Adrenal gland (tissue), 12 donors: ENCODE measurements around the gene TPD52L1. TPM values are rescaled to one million over a fixed set of nuclear protein-coding genes. Genes with fewer than 3 reads are reported as not detected.
A peak's percentile ranks its signal among the peaks of the same experiment; 100 is the strongest.

Source experiments
- DNase-seq, 7 donors: peaks; one replicate each; pipeline ENCODE4 v3.0.0-alpha.2; 2019 to 2020
- H3K27ac ChIP-seq, 5 donors: fragments of 200-600 bp; sonication (generic) in 4 of 5; 1 replicate in 3 of 5; 2 replicates in 2 of 5; pipeline versions ENCODE4 v1.5.1 to v1.8.0; 2016 to 2020; ENCODE audit warnings: mild to moderate bottlenecking in 1 of 5
- H3K27me3 ChIP-seq: fragments of 200-600 bp; 2 replicates; pipeline ENCODE4 v1.8.0; 2021
- H3K36me3 ChIP-seq, 2 donors: fragments of 200-600 bp; replicated peaks in 1 of 2; 1 replicate in 1 of 2; 2 replicates in 1 of 2; pipeline versions ENCODE4 v1.5.1 to v1.8.0; 2018 to 2022
- H3K4me1 ChIP-seq, 2 donors: fragments of 200-600 bp; replicated peaks in 1 of 2; 1 replicate in 1 of 2; 2 replicates in 1 of 2; pipeline versions ENCODE4 v1.5.1 to v1.8.0; 2018 to 2021
- H3K4me3 ChIP-seq, 4 donors: fragments of 200-600 bp; sonication (generic) in 3 of 4; one replicate each; pipeline ENCODE4 v1.5.1; 2016 to 2018
- H3K9me3 ChIP-seq, 3 donors: fragments of 200-600 bp; sonication (generic) in 1 of 3; replicated peaks in 1 of 3; 1 replicate in 2 of 3; 2 replicates in 1 of 3; pipeline versions ENCODE4 v1.5.1 to v1.8.0; 2016 to 2021
- POLR2A ChIP-seq, 2 donors: fragments of 450-650 bp; IDR thresholded peaks; one replicate each; pipeline ENCODE4 v1.6.1; 2017; ENCODE audit warnings: antibody characterized with exemption in 2 of 2, mild to moderate bottlenecking in 2 of 2, moderate library complexity in 1 of 2
- WGBS, 4 donors: extraction: QIAGEN DNeasy Blood & Tissue Kit in 2 of 4; methylation state at CpG; one replicate each; pipeline versions ENCODE4 v1.1.5 to v1.1.7; 2013 to 2017; 5-methylcytosine and 5-hydroxymethylcytosine counted together
- intact Hi-C, 2 donors: fragments of 100-400 bp; cut with DNase I; formaldehyde crosslinking; loops; one replicate each; pipeline versions ENCODE4 v1.14.1 to v1.15.0; 2022 to 2023
- polyA plus RNA-seq, 3 donors: library from polyadenylated mRNA; stranded (reverse); fragments of 200-250 nt in 2 of 3; fragments of 350-450 nt in 1 of 3; fragmentation: Illumina TruSeq in 1 of 3; extraction: RNeasy Lipid Tissue Mini Kit (QIAGEN cat#74804) in 1 of 3; gene quantifications; one replicate each; pipeline ENCODE4 v1.2.3, GENCODE V29; 2013 to 2014
- total RNA-seq, 9 donors: library from RNA; depleted of rRNA in 4 of 9; stranded (reverse); fragments of >200 nt in 4 of 9; fragments of 120-200 nt in 1 of 9; fragmentation: NEBNext Ultra II Directional in 1 of 9; extraction: Animal tissue kit (Norgen Biotek cat#: 25700) in 1 of 9; gene quantifications; one replicate each; pipeline versions ENCODE4 v1.1.0 to v1.2.4, GENCODE V29; 2013 to 2023
- TF ChIP-seq, protein P1 (sequence below), 6 experiments: fragments of 450-650 bp in 4 of 6; fragments of 200-600 bp in 2 of 6; sonication (generic) in 1 of 6; IDR thresholded peaks; 1 replicate in 5 of 6; 2 replicates in 1 of 6; pipeline versions ENCODE4 v1.5.1 to v1.8.0; 2016 to 2021; ENCODE audit warnings: antibody characterized with exemption in 6 of 6, mild to moderate bottlenecking in 2 of 6, moderate library complexity in 1 of 6
- donor health status: healthy with polysubstance abuse.
- donor health status: Bipolar disorder and iron deficiency.
- donor health status: DM: yes; HTN: yes; CAD: no.
- donor health status: DM: no; HTN: no; CAD: no.
- donor health status: DM: no; HTN: no; CAD: no.
- donor health status: DM: yes; HTN: yes; CAD: no.

Gene TPD52L1
- total and polyA plus RNA-seq, 12 donors = 37.0 to 2,041 (median 435) TPM

DNA sequence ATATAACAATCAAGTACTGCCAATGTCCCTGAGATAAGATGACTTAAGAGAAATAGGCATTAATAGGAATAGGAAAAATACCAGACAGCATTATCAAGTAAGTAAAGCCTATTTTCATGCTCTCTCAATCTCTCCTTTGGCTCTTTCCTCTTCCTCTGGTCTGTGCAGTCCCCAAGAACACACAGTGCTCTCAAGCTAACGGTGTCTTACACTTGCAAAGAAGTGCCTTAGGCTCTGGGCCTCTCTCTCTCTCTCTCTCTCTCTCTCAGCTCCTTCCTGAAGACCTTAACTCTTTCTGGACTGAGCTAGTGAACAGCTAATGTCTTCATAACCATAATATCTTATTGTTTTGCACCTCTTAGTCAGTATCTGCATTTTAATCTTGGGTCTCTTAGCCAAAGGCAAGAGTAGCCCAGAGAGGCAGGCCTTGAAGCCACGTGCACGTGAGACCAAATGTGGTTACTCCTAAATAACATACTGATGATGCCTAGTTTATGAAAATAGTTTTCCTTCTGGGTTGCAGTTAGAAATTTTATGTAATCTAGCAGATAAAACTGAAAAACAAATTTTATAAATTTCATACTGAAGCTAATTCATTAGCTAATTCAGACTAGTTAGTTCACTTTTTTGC, 70.8 kb downstream of the TPD52L1 start:
- H3K27me3 ChIP-seq = no peaks in the 10 kb centered on the region
- peaks cover 0 to 5% of the 10 kb centered on the region in 2 donors for H3K36me3 ChIP-seq
- no peaks in the 10 kb centered on the region for H3K9me3 ChIP-seq
- H3K27ac ChIP-seq = peak overlapping the region; percentile 74 to 95 (median 78)
- 28 to 53% (median 34%) methylated on average over 3 of the region's 3 CpGs for WGBS, 4 donors
- TF ChIP-seq, protein P1, sequence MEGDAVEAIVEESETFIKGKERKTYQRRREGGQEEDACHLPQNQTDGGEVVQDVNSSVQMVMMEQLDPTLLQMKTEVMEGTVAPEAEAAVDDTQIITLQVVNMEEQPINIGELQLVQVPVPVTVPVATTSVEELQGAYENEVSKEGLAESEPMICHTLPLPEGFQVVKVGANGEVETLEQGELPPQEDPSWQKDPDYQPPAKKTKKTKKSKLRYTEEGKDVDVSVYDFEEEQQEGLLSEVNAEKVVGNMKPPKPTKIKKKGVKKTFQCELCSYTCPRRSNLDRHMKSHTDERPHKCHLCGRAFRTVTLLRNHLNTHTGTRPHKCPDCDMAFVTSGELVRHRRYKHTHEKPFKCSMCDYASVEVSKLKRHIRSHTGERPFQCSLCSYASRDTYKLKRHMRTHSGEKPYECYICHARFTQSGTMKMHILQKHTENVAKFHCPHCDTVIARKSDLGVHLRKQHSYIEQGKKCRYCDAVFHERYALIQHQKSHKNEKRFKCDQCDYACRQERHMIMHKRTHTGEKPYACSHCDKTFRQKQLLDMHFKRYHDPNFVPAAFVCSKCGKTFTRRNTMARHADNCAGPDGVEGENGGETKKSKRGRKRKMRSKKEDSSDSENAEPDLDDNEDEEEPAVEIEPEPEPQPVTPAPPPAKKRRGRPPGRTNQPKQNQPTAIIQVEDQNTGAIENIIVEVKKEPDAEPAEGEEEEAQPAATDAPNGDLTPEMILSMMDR (IDR thresholded peaks at IDR 0.05) = no peak
- TF ChIP-seq POLR2A (IDR thresholded peaks at IDR 0.05) = peak in 1 of 2 donors; percentile 27
- intact Hi-C loops = no loop called here
- H3K4me1 ChIP-seq = peaks cover 39 to 48% of the 10 kb centered on the region in 2 donors
- DNase-seq = peak in 3 of 7 donors; percentile 27 to 46 (median 33)
- no peak overlapping the region for H3K4me3 ChIP-seq

DNA sequence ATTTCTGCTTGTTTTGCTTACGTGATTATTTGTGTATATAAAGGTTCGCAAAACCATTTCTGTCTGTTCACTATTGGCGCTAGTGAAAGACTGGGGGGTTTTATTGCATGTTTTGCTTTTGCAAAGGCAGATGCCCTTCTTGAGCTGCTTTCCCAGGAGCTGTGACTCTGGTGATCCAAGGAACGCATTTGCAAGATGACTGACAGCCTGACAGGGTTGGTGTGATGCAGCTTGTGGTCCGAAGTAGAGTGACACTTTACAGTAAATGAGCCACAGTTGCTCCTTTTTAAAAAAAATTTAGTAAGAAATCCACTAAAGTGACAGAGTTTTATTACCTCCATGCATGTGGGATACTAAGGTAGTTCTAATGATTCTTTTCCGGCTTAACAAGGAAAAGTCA, 73.7 kb downstream of the TPD52L1 start:
- 92 to 96% (median 95%) methylated on average over 6 of the region's 6 CpGs for WGBS, 4 donors
- no peak for DNase-seq
- peaks cover 42 to 46% of the 10 kb centered on the region in 2 donors for H3K4me1 ChIP-seq
- no peak overlapping the region for H3K4me3 ChIP-seq
- intact Hi-C loops = no loop called here
- H3K27me3 ChIP-seq = no peaks in the 10 kb centered on the region
- no peak overlapping the region for H3K27ac ChIP-seq
- no peaks in the 10 kb centered on the region for H3K36me3 ChIP-seq
- TF ChIP-seq POLR2A (IDR thresholded peaks at IDR 0.05) = no peak
- TF ChIP-seq, protein P1 (IDR thresholded peaks at IDR 0.05) = no peak
- H3K9me3 ChIP-seq = no peaks in the 10 kb centered on the region

DNA sequence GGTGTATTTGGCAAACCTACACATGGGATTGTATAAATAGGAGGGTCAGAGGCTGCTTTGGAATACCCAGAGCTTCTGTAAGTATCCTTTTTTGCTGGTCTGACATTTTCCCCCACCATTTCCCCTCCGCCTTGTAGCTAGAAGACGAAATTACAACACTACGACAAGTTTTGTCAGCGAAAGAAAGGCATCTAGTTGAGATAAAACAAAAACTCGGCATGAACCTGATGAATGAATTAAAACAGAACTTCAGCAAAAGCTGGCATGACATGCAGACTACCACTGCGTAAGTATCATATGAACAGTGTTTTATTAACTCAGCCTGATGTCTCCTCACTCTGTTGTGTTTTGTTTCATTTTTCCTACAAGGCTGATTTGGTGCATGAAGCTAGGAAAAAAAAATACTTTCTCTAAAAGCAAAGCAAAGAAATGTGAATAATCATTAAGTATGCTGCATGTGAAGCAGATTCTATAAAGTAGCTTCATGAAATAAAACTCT, 75.5 kb downstream of the TPD52L1 start:
- no peak for DNase-seq
- no peaks in the 10 kb centered on the region for H3K36me3 ChIP-seq
- H3K27me3 ChIP-seq = no peaks in the 10 kb centered on the region
- TF ChIP-seq, protein P1 (IDR thresholded peaks at IDR 0.05) = no peak
- no peak for TF ChIP-seq POLR2A (IDR thresholded peaks at IDR 0.05)
- 64 to 74% (median 68%) methylated on average over 6 of the region's 6 CpGs for WGBS, 4 donors
- intact Hi-C loops = no loop called here
- peaks cover 40 to 44% of the 10 kb centered on the region in 2 donors for H3K4me1 ChIP-seq
- H3K27ac ChIP-seq = peak overlapping the region in 1 of 5 donors; percentile 37
- peak overlapping the region in 1 of 4 donors; percentile 18 for H3K4me3 ChIP-seq
- H3K9me3 ChIP-seq = no peaks in the 10 kb centered on the region

DNA sequence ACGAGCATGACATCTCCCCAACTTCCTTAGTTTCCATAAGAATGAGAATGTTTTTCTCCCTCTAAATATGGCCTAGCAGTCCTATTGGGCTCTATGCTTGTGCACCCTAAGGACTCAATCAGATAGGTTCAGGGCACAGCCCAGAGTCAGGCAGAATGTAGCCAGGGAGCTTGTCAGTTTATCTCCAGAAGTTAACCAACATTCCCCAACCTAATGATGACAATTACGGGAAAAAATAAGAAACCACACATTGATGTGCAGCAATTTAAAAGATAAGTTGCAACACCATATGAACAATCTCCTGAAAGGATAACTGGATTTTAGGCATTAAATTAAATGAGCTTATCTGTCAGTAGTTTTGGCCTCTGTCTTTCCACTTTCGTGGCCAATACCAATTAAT, 77.1 kb downstream of the TPD52L1 start:
- Histone ChIP-seq H3K4me1 (peaks cover 27 to 35% of the 10 kb centered on the region in 2 donors), H3K36me3 (no peaks in the 10 kb centered on the region), H3K27me3 (no peaks in the 10 kb centered on the region), H3K4me3 (no peak overlapping the region), H3K9me3 (no peaks in the 10 kb centered on the region), H3K27ac (peak overlapping the region in 2 of 5 donors; percentile 4 to 82)
- intact Hi-C loops = no loop called here
- no peak for DNase-seq
- 77 to 84% (median 78%) methylated on average over 3 of the region's 3 CpGs for WGBS, 4 donors
- TF ChIP-seq, protein P1 (IDR thresholded peaks at IDR 0.05) = no peak
- TF ChIP-seq POLR2A (IDR thresholded peaks at IDR 0.05) = no peak
